Upper lobe of left lung (tissue), 6 donors: ENCODE measurements around the gene ZSCAN18. TPM values are rescaled to one million over a fixed set of nuclear protein-coding genes. Genes with fewer than 3 reads are reported as not detected.
A peak's percentile ranks its signal among the peaks of the same experiment; 100 is the strongest.

ENCODE experiments used
- ATAC-seq, 2 donors: fragments of 200-7000 bp; cut with Tn5 transposase; one replicate each; pipeline ENCODE4 v1.9.1; 2022; ENCODE audit warnings: mild to moderate bottlenecking in 2 of 2, moderate library complexity in 2 of 2; ENCODE audit not compliant: low FRiP score in 2 of 2
- DNase-seq, 2 donors: peaks; one replicate each; pipeline ENCODE4 v3.0.0-alpha.2; 2019 to 2020
- H3K27ac ChIP-seq, 4 donors: fragments of 200-600 bp; sonication (generic); one replicate each; pipeline ENCODE4 v1.5.1; 2016 to 2019
- H3K27me3 ChIP-seq, 4 donors: fragments of 200-600 bp; sonication (generic); one replicate each; pipeline ENCODE4 v1.5.1; 2017 to 2019
- H3K36me3 ChIP-seq, 4 donors: fragments of 200-600 bp; sonication (generic); one replicate each; pipeline ENCODE4 v1.5.1; 2016 to 2019
- H3K4me1 ChIP-seq, 4 donors: fragments of 200-600 bp; sonication (generic); one replicate each; pipeline ENCODE4 v1.5.1; 2018 to 2019
- H3K4me3 ChIP-seq, 4 donors: fragments of 200-600 bp; sonication (generic); one replicate each; pipeline ENCODE4 v1.5.1; 2017 to 2019; ENCODE audit warnings: mild to moderate bottlenecking in 2 of 4, moderate library complexity in 1 of 4
- H3K9me3 ChIP-seq, 4 donors: fragments of 200-600 bp; sonication (generic); one replicate each; pipeline ENCODE4 v1.5.1; 2018 to 2019
- CTCF ChIP-seq, 6 experiments: fragments of 450-650 bp in 4 of 6; fragments of 200-600 bp in 2 of 6; sonication (generic) in 2 of 6; IDR thresholded peaks; one replicate each; pipeline ENCODE4 v1.5.1; 2016 to 2019; ENCODE audit warnings: antibody characterized with exemption in 6 of 6
- EP300 ChIP-seq, 4 donors: sonication (generic); formaldehyde crosslinking; IDR thresholded peaks; one replicate each; pipeline ENCODE4 v1.5.1; 2017; ENCODE audit warnings: antibody characterized with exemption in 4 of 4, control low read depth in 2 of 4
- POLR2A ChIP-seq, 4 donors: fragments of 450-650 bp; IDR thresholded peaks; one replicate each; pipeline ENCODE4 v1.5.1; 2016 to 2017; ENCODE audit warnings: antibody characterized with exemption in 4 of 4, mild to moderate bottlenecking in 2 of 4
- POLR2AphosphoS5 ChIP-seq, 2 donors: sonication (generic); formaldehyde crosslinking; IDR thresholded peaks; one replicate each; pipeline ENCODE4 v1.5.1; 2017; ENCODE audit warnings: antibody characterized with exemption in 2 of 2
- WGBS, 2 donors: methylation state at CpG; one replicate each; pipeline ENCODE4 v1.1.5; 2017 to 2018; 5-methylcytosine and 5-hydroxymethylcytosine counted together
- total RNA-seq, 6 donors: library from RNA; depleted of rRNA in 4 of 6; stranded (reverse); fragments of >200 nt in 4 of 6; gene quantifications; one replicate each; pipeline versions ENCODE4 v1.1.0 to v1.2.1, GENCODE V29; 2016 to 2021
- donor health status: DM: no; HTN: no; CAD: no; lungs with moderate emphysema.
- donor health status: DM: no; HTN: yes; CAD: no; lungs with severe emphysema.

Gene ZSCAN18
- total RNA-seq, 6 donors from 2014 or later = 30.6 to 116 (median 74.1) TPM

GRCh38 chr19:58046856-58047255, 51.2 kb downstream of the ZSCAN18 start:
- 60 to 86% methylated on average over 2 to 7 of the region's 7 CpGs for WGBS, 2 donors
- TF ChIP-seq POLR2AphosphoS5 (IDR thresholded peaks at IDR 0.05) = no peak
- no peak for TF ChIP-seq POLR2A (IDR thresholded peaks at IDR 0.05)
- no peak for TF ChIP-seq CTCF (IDR thresholded peaks at IDR 0.05)
- no peak for TF ChIP-seq EP300 (IDR thresholded peaks at IDR 0.05)

GRCh38 chr19:58045411-58046050, 52.5 kb downstream of the ZSCAN18 start:
- Histone ChIP-seq H3K4me1 (no peaks in the 10 kb centered on the region), H3K4me3 (no peak overlapping the region), H3K27ac (no peak overlapping the region), H3K36me3 (no peaks in the 10 kb centered on the region), H3K27me3 (no peaks in the 10 kb centered on the region), H3K9me3 (peaks cover 19 to 97% (median 72%) of the 10 kb centered on the region in 4 donors)
- 92 to 93% methylated on average over 20 to 24 of the region's 24 CpGs for WGBS, 2 donors
- TF ChIP-seq POLR2A (IDR thresholded peaks at IDR 0.05) (no peak), CTCF (IDR thresholded peaks at IDR 0.05) (no peak), EP300 (IDR thresholded peaks at IDR 0.05) (no peak), POLR2AphosphoS5 (IDR thresholded peaks at IDR 0.05) (no peak)
- DNase-seq (no peak), ATAC-seq (no peak)

More at GRCh38 chr19:58046856-58047255, 51.2 kb downstream of the ZSCAN18 start:
- Histone ChIP-seq H3K36me3 (no peaks in the 10 kb centered on the region), H3K4me1 (no peaks in the 10 kb centered on the region), H3K9me3 (peaks cover 19 to 97% (median 69%) of the 10 kb centered on the region in 4 donors), H3K27me3 (no peaks in the 10 kb centered on the region), H3K27ac (no peak overlapping the region), H3K4me3 (no peak overlapping the region)
- DNase-seq = no peak
- ATAC-seq = no peak

GRCh38 chr19:58044886-58045285, 53.1 kb downstream of the ZSCAN18 start:
- DNase-seq = no peak
- no peak overlapping the region for H3K4me3 ChIP-seq
- ATAC-seq = no peak
- H3K9me3 ChIP-seq = peaks cover 19 to 97% (median 75%) of the 10 kb centered on the region in 4 donors
- H3K36me3 ChIP-seq = no peaks in the 10 kb centered on the region
- H3K27me3 ChIP-seq = no peaks in the 10 kb centered on the region
- no peaks in the 10 kb centered on the region for H3K4me1 ChIP-seq
- no peak for TF ChIP-seq POLR2AphosphoS5 (IDR thresholded peaks at IDR 0.05)
- no peak for TF ChIP-seq POLR2A (IDR thresholded peaks at IDR 0.05)
- no peak for TF ChIP-seq EP300 (IDR thresholded peaks at IDR 0.05)
- TF ChIP-seq CTCF (IDR thresholded peaks at IDR 0.05) = no peak
- no peak overlapping the region for H3K27ac ChIP-seq
- 91 to 93% methylated on average over 26 of the region's 26 CpGs for WGBS, 2 donors

- no peaks in the 10 kb centered on the region for H3K36me3 ChIP-seq
- peaks cover 19 to 94% (median 74%) of the 10 kb centered on the region in 4 donors for H3K9me3 ChIP-seq
- no peaks in the 10 kb centered on the region for H3K27me3 ChIP-seq
Observed at GRCh38 chr19:58044391-58044790, 53.6 kb downstream of the ZSCAN18 start.

More at GRCh38 chr19:58044391-58044790, 53.6 kb downstream of the ZSCAN18 start:
- Histone ChIP-seq H3K27ac (no peak overlapping the region), H3K4me1 (no peaks in the 10 kb centered on the region), H3K4me3 (no peak overlapping the region)
- TF ChIP-seq POLR2AphosphoS5 (IDR thresholded peaks at IDR 0.05) = no peak
- no peak for TF ChIP-seq EP300 (IDR thresholded peaks at IDR 0.05)
- no peak for TF ChIP-seq POLR2A (IDR thresholded peaks at IDR 0.05)
- no peak for TF ChIP-seq CTCF (IDR thresholded peaks at IDR 0.05)
- 63 to 72% methylated on average over 34 to 36 of the region's 42 CpGs for WGBS, 2 donors
- DNase-seq (peak in 1 of 2 donors; percentile 75), ATAC-seq (no peak)
